Stimulated activated naive B cell treated with anti-CD40 and anti-IgM and Interleukin-4, amounts not matched to agents 10 μg/mL and 1 μg/mL and 100 μg/mL, for 72 hours (primary cell): ENCODE data around the gene ZNF232.
A peak's percentile ranks its signal among the peaks of the same experiment; 100 is the strongest.
"Not testable (repeated sequence)": the region's sequence is repeated elsewhere in the genome, so short reads cannot be mapped to it uniquely, and the experiment has no call there.

ENCODE experiments used
- ATAC-seq, 2 donors: fragments of 150-1000 bp; cut with Tn5 transposase; replicated peaks; 2 replicates each; pipeline ENCODE4 v1.10.0; 2021; ENCODE audit warnings: moderate library complexity in 1 of 2
- DNase-seq: peaks from one replicate; pipeline ENCODE4 v3.0.0; 2021
- H3K27ac Mint-ChIP-seq: one replicate; pipeline ENCODE4 v1.8.0; 2022; ENCODE audit warnings: mild to moderate bottlenecking, mixed read lengths
- H3K27me3 Mint-ChIP-seq, 2 donors: one replicate each; pipeline ENCODE4 v1.8.0; 2022; ENCODE audit warnings: mixed read lengths in 2 of 2
- H3K36me3 Mint-ChIP-seq, 2 donors: one replicate each; pipeline ENCODE4 v1.8.0; 2022; ENCODE audit warnings: mixed read lengths in 2 of 2, mild to moderate bottlenecking in 1 of 2
- H3K4me1 Mint-ChIP-seq, 2 donors: one replicate each; pipeline ENCODE4 v1.8.0; 2022; ENCODE audit warnings: mixed read lengths in 2 of 2, mild to moderate bottlenecking in 1 of 2
- H3K4me3 Mint-ChIP-seq, 2 donors: one replicate each; pipeline ENCODE4 v1.8.0; 2022; ENCODE audit warnings: mild to moderate bottlenecking in 2 of 2, mixed read lengths in 2 of 2, moderate library complexity in 1 of 2
- H3K9me3 Mint-ChIP-seq, 2 donors: one replicate each; pipeline ENCODE4 v1.8.0; 2022; ENCODE audit warnings: mixed read lengths in 2 of 2, mild to moderate bottlenecking in 1 of 2

The ZNF232 gene

DNA sequence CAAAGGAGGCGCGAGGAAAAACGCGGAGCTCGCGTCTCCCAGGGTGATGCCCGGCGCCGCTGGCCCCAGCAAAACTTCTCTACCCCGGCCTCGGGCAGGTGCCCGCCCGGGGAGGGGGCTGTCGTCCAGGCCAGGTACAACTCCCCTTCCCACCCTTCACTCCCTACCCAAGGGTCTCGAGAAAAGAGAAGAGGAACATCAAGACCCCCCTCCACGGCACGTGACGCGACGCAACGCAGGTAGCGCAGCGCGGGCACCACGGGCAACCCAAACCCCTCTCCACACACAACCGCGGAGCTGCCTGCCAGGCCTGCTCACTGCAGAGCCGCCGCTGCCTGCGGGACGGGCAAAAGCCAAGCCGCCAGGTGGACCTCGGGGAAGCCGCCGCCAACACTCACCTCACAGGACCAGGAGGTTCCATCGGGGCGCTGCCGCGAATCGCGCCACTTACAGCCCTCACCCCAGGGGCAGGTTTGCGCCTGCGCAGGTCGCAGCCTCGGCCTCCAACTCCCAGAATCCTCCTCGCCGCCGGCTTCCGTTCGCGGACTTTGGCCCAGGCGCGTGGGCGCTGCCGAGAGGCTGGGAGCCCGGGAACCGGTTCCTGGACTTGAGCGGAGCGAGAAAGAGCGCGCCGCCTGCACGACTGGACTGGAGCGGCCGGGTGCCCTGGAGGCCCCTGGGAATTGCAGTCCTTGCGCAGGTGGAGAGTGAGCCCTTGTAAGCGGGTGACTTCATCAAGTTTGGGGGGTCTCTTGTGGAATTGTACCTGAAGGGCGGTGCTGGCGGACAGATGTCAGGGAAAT is at the start of gene ZNF232:
ZNF232 (minus strand) TSS at position 477 of the 803 bp plus-strand sequence; CDS start at position 421, 56 bp downstream.
- DNase-seq (peak; percentile 93), ATAC-seq (peak; percentile 88 to 91)
- H3K4me3 Mint-ChIP-seq = peak within 1 kb of the TSS; percentile 91 to 92
- peak within 1 kb of the TSS; percentile 95 for H3K27ac Mint-ChIP-seq
- H3K27me3 Mint-ChIP-seq = peaks cover 10 to 25% of the 10 kb centered on the region in 2 donors
- H3K36me3 Mint-ChIP-seq = peaks cover 53 to 62% of the 10 kb centered on the region in 2 donors
- H3K4me1 Mint-ChIP-seq = peaks cover 22 to 38% of the 10 kb centered on the region in 2 donors
- peaks cover 0 to 2% of the 10 kb centered on the region in 2 donors for H3K9me3 Mint-ChIP-seq

DNA sequence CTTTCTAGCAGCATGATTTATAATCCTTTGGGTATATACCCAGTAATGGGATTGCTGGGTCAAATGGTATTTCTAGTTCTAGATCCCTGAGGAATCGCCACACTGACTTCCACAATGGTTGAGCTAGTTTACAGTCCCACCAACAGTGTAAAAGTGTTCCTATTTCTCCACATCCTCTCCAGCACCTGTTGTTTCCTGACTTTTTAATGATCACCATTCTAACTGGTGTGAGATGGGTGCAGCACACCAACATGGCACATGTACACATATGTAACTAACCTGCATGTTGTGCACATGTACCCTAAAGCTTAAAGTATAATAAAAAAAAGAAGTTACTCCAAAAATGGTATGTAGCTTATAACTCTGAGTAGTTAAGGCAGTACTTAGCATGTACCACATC is 49.0 kb upstream of the ZNF232 start:
- not testable (repeated sequence) for H3K9me3 Mint-ChIP-seq, H3K27ac Mint-ChIP-seq, H3K4me3 Mint-ChIP-seq, DNase-seq, H3K4me1 Mint-ChIP-seq, H3K36me3 Mint-ChIP-seq, ATAC-seq
- H3K27me3 Mint-ChIP-seq = peaks cover 13 to 20% of the 10 kb centered on the region in 2 donors

DNA sequence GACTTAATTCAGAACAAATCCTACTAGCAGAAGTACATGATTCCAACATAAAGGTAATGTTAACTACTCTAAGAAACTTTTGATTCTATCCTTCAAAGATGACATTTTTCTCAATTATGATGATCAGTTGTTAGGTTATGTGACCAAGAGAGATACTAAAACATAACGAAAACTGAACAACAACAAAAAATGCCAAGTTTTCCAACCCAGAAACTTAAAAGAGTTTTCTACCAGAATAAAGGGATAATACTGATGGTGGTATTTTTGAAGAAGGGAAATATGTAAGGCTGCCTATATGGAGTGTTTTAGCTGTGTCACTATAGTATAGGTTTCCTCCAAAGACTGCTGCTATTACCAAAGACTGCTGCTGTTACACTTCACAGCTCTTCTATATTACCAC is 34.4 kb upstream of the ZNF232 start:
- not testable (repeated sequence) for H3K4me3 Mint-ChIP-seq, H3K27ac Mint-ChIP-seq, H3K27me3 Mint-ChIP-seq, H3K4me1 Mint-ChIP-seq, H3K36me3 Mint-ChIP-seq, H3K9me3 Mint-ChIP-seq, DNase-seq, ATAC-seq

DNA sequence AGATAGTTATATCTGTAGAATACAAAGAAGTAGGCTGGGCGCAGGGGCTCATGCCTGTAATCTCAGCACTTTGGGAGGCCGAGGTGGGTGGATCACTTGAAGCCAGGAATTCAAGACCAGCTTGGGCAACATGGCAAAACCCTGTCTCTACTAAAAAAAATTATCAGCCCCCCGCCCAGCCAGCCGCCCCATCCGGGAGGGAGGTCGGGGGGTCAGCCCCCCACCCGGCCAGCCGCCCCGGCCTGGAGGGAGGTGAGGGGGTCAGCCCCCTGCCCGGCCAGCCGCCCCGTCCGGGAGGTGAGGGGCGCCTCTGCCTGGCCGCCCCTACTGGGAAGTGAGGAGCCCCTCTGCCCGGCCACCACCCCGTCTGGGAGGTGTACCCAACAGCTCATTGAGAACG is 31.2 kb upstream of the ZNF232 start:
- not testable (repeated sequence) for H3K36me3 Mint-ChIP-seq, H3K27me3 Mint-ChIP-seq, H3K4me1 Mint-ChIP-seq, H3K27ac Mint-ChIP-seq, DNase-seq, H3K9me3 Mint-ChIP-seq, H3K4me3 Mint-ChIP-seq, ATAC-seq

DNA sequence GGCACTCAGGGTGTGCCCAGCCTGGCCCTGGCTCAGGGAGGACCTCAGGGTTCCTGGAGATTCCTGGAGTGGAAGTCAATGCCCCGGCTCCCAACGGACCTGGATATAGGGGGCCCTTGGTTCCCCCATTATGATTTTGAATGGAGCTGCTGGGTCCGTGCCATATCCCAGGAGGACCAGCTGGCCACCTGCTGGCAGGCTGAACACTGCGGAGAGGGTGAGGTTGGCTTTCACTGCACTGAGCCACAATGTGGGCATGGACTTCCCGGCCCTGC is 27.7 kb upstream of the ZNF232 start:
- Mint-ChIP-seq H3K4me1 (no peaks in the 10 kb centered on the region), H3K36me3 (no peaks in the 10 kb centered on the region), H3K4me3 (no peak overlapping the region), H3K27me3 (peaks cover 0 to 4% of the 10 kb centered on the region in 2 donors), H3K27ac (no peak overlapping the region), H3K9me3 (no peaks in the 10 kb centered on the region)
- ATAC-seq = no peak
- no peak for DNase-seq

DNA sequence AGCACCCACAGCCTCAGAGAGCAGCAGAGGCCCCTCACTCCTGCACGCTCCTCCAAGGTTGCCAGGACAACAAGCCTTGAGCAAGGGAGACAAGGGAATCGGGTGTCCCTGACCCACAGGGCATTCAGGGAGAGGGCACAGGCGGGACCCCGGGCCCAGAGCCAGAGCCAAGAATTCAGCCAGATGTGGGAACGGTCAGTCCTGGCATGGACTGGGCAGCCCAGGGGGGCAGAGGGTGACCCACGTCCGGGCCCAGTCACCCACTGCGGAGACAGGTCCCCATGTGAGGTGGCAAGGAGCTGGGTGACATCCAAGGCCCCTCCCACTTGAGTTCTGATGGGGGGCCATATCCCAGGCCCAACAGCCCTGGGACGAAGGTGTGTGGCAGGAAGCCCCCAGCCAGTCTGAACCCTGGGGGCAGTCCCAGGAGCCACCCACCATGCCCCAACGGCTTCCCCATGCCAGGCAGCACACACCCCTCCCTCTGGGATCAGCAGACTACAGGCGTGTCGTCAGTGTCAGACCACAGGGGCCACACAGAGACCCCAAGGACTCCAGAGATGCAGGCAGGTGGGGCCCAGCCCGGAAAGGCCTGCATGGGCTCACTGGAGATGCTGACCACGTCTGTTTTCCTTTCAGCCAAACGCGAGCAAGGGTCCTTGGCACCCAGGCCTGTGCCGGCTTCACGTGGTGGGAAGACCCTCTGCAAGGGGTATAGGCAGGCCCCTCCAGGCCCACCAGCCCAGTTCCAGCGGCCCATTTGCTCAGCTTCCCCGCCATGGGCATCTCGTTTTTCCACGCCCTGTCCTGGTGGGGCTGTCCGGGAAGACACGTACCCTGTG is 27.2 kb upstream of the ZNF232 start:
- Mint-ChIP-seq H3K27ac (no peak overlapping the region), H3K4me1 (no peaks in the 10 kb centered on the region), H3K4me3 (no peak overlapping the region), H3K36me3 (no peaks in the 10 kb centered on the region), H3K9me3 (no peaks in the 10 kb centered on the region), H3K27me3 (peaks cover 0 to 4% of the 10 kb centered on the region in 2 donors)
- ATAC-seq (no peak), DNase-seq (no peak)

DNA sequence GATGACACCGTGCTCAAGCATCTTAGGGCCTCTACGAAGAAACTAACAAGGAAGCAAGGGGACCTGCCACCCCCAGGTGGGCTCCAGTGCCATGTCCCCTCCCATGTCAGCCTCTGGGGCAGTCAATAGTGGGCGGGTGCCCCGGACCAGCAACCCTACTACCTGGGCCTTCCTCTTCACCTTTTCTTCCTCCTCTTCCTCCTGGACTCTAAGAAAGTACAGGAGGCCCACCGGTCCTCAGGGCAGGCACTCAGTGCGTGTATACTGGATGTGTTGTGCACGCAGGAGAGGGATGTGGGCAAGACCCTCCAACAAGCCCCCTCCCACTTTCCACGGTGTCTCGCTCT is 26.5 kb upstream of the ZNF232 start:
- not testable (repeated sequence) for H3K4me1 Mint-ChIP-seq, H3K27ac Mint-ChIP-seq, H3K27me3 Mint-ChIP-seq, H3K4me3 Mint-ChIP-seq, H3K9me3 Mint-ChIP-seq, DNase-seq, H3K36me3 Mint-ChIP-seq, ATAC-seq

DNA sequence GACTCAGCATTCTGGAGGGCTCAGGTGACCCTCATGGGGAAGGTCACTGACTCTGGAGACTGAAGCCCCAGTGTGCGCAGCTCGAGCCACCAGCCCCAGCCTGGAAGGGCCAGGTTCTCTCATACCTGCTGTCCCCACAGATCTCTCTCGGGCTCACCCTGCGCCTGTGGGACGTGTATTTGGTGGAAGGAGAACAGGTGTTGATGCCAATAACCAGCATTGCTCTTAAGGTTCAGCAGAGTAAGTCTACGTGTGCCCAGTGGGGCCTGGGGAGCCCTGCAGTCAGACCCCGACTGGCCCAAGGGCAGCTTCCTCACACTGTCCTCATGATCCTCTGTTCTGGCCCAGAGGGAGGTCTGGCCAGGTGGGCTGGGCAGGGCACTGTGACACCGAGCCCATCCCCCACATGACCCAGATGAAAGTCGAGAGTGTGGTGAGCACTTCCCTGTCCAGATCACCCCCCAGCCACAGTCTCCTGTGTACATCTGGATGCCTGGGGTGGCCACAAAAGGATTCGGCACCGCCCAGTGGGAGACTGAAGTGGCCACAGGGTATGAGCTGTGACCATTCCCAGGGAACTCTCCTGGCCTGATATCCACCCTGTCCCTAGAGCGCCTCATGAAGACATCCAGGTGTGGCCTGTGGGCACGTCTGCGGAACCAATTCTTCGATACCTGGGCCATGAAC is 26.0 kb upstream of the ZNF232 start:
- not testable (repeated sequence) for ATAC-seq, H3K4me3 Mint-ChIP-seq, H3K27me3 Mint-ChIP-seq, DNase-seq, H3K4me1 Mint-ChIP-seq, H3K9me3 Mint-ChIP-seq, H3K27ac Mint-ChIP-seq, H3K36me3 Mint-ChIP-seq

DNA sequence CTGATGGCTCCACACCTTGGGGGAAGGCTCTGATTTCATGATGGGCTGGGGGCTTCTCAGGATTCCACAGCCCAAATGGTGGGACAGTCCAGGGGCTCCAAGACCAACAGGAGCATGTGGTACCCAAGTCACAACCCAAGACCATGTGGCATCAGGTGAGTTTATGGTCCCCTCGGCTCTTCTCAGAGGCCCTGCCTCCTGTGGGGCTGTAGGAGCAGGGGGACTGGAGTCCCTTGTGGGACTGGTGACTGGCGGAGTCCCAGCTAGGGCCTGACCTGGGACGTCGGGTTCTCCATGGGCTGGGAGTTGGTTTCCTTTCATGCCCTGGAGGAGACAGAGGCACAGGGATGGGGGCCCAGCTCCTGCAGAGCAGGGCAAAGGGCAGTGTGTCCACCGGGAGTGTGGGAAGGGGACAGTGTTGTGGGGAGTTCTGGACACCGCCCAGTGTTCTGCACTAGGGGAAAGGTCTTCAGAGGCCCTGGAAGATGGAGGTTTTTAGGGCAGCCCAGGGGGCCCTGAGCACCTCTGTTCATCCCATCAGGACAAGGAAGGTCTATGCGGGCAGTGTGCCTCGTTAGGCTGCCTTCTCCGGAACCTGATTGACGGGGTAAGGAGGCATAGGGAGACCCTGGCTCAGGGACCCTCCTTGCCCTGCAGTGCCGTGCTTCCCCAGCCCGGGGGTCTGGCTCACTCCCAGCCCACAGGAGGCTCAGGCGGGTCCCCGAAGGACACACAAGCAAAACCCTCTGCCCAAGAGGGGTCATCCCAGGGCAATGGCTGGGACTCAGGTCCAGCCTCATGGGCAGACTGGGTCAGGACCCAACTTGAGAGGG is 25.1 kb upstream of the ZNF232 start:
- H3K4me1 Mint-ChIP-seq, H3K9me3 Mint-ChIP-seq, H3K36me3 Mint-ChIP-seq, H3K4me3 Mint-ChIP-seq, ATAC-seq, DNase-seq, H3K27ac Mint-ChIP-seq: not testable (repeated sequence)
- peaks cover 3 to 13% of the 10 kb centered on the region in 2 donors for H3K27me3 Mint-ChIP-seq

DNA sequence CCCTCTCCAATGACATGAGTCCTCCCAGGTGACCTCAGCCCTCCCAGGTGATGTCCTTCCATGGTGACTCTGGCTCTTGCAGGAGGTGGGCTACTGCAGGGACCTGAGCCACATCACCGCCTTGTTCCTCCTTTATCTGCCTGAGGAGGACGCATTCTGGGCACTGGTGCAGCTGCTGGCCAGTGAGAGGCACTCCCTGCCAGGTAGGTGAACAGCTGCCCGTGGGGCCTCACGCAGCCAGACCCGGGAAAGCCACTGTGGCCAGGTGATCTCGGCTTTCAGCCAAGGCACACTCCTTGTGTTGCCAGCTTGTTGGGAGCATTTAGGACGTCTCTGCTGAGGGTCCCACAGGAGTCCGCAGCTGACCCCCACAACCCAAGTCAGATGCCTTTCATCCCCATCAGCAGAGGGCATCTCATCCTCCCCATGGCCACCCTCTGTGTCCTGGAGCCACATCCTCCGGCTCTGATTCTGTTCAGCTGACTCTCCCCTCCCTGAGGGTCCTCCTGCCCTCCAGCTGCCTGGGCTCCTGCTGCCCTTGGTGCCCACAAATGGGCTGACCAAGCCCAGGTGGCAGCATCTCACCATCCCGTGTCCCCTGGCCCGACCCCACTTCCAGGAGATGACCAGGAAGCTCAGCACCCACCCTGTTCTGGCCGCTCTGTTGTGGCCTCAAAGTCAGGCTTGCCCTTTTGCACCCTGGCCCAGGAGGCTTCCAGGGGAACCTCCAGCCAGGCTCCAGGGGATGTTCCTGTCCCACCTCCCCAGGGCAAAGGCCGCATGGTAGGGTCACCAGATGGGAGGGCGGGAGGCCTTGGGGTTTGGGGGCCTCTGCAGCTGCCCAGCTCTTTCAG is 24.3 kb upstream of the ZNF232 start:
- Mint-ChIP-seq H3K27me3 (peaks cover 3 to 13% of the 10 kb centered on the region in 2 donors), H3K36me3 (no peaks in the 10 kb centered on the region), H3K4me1 (no peaks in the 10 kb centered on the region), H3K27ac (no peak overlapping the region), H3K4me3 (no peak overlapping the region), H3K9me3 (no peaks in the 10 kb centered on the region)
- no peak for ATAC-seq
- DNase-seq = no peak

DNA sequence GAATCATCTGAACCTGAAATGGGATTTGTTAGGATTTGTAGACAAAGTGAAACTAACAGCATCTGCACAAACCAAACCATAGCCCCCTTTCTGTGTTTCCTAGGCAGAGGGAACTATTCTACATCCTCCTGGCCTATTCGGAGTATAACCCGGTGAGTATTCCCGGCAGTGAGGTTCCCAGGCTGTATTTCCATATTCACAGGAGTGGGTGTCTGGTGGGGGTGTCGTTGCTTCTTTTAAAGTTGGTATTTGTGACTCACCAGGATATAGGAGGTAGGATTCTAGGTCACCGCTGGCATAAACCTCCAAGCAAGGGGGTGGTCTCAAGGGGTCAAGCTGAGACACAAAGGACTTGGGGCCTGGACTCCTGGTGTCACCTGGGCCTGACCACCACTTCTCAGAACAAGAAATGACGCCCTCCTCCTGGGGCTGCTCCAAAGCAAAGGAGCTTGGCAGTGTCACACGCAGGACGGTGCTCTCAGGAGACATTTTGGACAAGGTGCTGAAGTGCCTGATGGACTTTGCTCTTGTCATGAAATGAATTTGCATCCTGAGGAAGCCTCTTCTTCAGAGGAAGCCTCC is 23.5 kb upstream of the ZNF232 start:
- DNase-seq, H3K4me3 Mint-ChIP-seq, H3K4me1 Mint-ChIP-seq, H3K27ac Mint-ChIP-seq, H3K9me3 Mint-ChIP-seq, H3K36me3 Mint-ChIP-seq, ATAC-seq: not testable (repeated sequence)
- peaks cover 3 to 13% of the 10 kb centered on the region in 2 donors for H3K27me3 Mint-ChIP-seq

DNA sequence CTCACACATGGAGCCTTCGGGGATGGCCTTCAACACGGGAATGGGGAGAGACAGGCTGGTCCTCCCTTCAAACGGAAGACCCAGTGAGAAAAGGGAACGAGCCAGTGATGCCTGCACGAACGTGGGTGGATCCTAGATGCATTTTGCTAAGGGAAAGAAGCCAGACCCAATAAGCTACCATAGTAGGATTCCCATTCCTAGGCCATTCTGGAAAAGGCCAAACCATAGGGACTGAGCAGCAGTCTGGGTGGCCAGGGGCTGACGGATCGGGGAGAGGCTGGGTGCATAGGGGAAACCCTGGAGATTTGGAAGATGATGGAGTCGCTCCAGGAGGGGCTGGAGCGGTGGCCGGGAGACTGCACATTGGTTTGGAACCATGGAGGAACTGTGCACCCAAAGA is 22.9 kb upstream of the ZNF232 start:
- not testable (repeated sequence) for H3K36me3 Mint-ChIP-seq, ATAC-seq, DNase-seq, H3K4me1 Mint-ChIP-seq, H3K9me3 Mint-ChIP-seq, H3K27ac Mint-ChIP-seq, H3K4me3 Mint-ChIP-seq
- H3K27me3 Mint-ChIP-seq = peaks cover 3 to 13% of the 10 kb centered on the region in 2 donors

DNA sequence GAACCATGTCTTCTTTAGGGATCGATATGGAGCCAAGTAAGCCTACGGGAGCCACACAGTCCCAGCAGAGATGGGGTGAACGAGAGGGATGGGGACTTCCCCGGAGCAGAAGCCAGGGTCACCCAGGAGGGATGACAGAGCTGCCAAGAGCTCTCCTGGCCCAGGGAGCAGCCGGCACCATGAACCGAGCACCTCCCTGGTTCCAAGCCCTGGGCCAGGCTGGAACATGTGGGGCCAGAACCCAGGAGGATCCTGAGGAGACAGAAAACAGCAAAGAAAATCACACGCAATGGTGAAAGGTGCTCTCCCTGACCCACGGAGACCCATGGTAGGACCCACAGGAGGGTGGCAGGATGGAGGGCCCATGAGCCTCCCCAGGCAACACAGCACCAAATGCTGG is 22.3 kb upstream of the ZNF232 start:
- peaks cover 3 to 13% of the 10 kb centered on the region in 2 donors for H3K27me3 Mint-ChIP-seq
- H3K27ac Mint-ChIP-seq, ATAC-seq, H3K36me3 Mint-ChIP-seq, H3K4me1 Mint-ChIP-seq, H3K9me3 Mint-ChIP-seq, H3K4me3 Mint-ChIP-seq, DNase-seq: not testable (repeated sequence)
